ENCODE data around the gene TRIM60.
"Not testable (repeated sequence)": the region's sequence is repeated elsewhere in the genome, so short reads cannot be mapped to it uniquely, and the experiment has no call there.

DNA sequence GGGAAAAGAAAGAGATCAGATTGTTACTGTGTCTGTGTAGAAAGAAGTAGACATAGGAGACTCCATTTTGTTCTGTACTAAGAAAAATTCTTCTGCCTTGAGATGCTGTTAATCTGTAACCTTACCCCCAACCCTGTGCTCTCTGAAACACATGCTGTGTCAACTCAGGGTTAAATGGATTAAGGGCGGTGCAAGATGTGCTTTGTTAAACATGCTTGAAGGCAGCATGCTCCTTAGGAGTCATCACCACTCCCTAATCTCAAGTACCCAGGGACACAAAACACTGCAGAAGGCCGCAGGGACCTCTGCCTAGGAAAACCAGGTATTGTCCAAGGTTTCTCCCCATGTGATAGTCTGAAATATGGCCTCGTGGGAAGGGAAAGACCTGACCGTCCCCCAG is 29.8 kb upstream of the TRIM60 start:
- TF ChIP-seq EZH2 (IDR thresholded peaks at IDR 0.05; ENCODE audit: insufficient read depth, poor library complexity, severe bottlenecking); EZH2phosphoT487 (IDR thresholded peaks at IDR 0.05; ENCODE audit: insufficient read depth, low read depth): not testable (repeated sequence)

Data from GM23248 (cell line).